K562 (cell line): ENCODE data around the gene DOCK3. TPM values are rescaled to one million over a fixed set of nuclear protein-coding genes. Genes with fewer than 3 reads are reported as not detected.

Source experiments
- ATAC-seq: fragments of 200-7000 bp; cut with Tn5 transposase; 3 replicates; pipeline ENCODE4 v1.9.1; 2020; ENCODE audit warnings: moderate library complexity
- BruUV-seq: library from RNA; stranded (reverse); fragments of 400-500 nt; replicated peaks from 2 replicates; lab custom pipeline; 2021; lab: Mats Ljungman, UMichigan
- CTCF ChIA-PET: fragments of 300-600 bp; formaldehyde crosslinking; extraction: SDS; loops from one replicate; lab custom pipeline; 2021; ENCODE audit warnings: low intra/inter-chr PET ratio; lab: Yijun Ruan, JAX
- POLR2A ChIA-PET: fragments of 300-600, 350-650 bp; sonication (Branson Sonifier 250); formaldehyde crosslinking; extraction: SDS; loops from one replicate; lab custom pipeline; 2021; ENCODE audit warnings: antibody characterized with exemption, inconsistent platforms; lab: Yijun Ruan, JAX
- DNase-seq, 4 experiments: peaks; one replicate each; pipeline versions ENCODE4 v3.0.0 to v3.0.0-alpha.2; 2011 to 2018; ENCODE audit warnings: low spot score in 3 of 4, mixed read lengths in 3 of 4; ENCODE audit errors: extremely low read depth in 1 of 4
- FAIRE-seq: peaks from 2 replicates; lab custom pipeline; 2011; peaks lifted over from hg19 to GRCh38; lab: Jason Lieb, UNC
- H2AFZ ChIP-seq: 2 replicates; pipeline ENCODE4 v1.6.0; 2011; ENCODE audit warnings: low read depth, low read length, control low read depth, inconsistent platforms
- H3K27ac ChIP-seq: fragments of 200-600 bp; 3 replicates; pipeline ENCODE4 v1.8.0; 2011; ENCODE audit warnings: low read depth, mild to moderate bottlenecking, control low read depth, inconsistent platforms, low read length, moderate library complexity, mixed read lengths; ENCODE audit errors: extremely low read depth
- H3K27me3 ChIP-seq, 2 experiments: fragments of 300-600 bp in 1 of 2; 2 replicates in 1 of 2; 3 replicates in 1 of 2; pipeline versions ENCODE4 v1.6.0 to v1.8.0; 2011; ENCODE audit warnings: inconsistent platforms in 2 of 2, low read length in 2 of 2, mild to moderate bottlenecking in 1 of 2, mixed read lengths in 1 of 2, moderate library complexity in 1 of 2; ENCODE audit not compliant: control insufficient read depth in 2 of 2, insufficient read depth in 2 of 2
- H3K36me3 ChIP-seq: fragments of 300-600 bp; 3 replicates; pipeline ENCODE4 v1.8.0; 2011; ENCODE audit warnings: mild to moderate bottlenecking, low read length, inconsistent platforms; ENCODE audit not compliant: control insufficient read depth, insufficient read depth
- H3K4me1 ChIP-seq, 2 experiments: fragments of 200-600 bp in 1 of 2; replicated peaks in 1 of 2; 2 replicates in 1 of 2; 3 replicates in 1 of 2; pipeline versions ENCODE4 v1.5.1 to v1.8.0; 2011; ENCODE audit warnings: inconsistent platforms in 2 of 2, low read length in 2 of 2, mild to moderate bottlenecking in 1 of 2, mixed read lengths in 1 of 2, moderate library complexity in 1 of 2; ENCODE audit not compliant: control insufficient read depth in 2 of 2, insufficient read depth in 2 of 2
- H3K4me2 ChIP-seq: 2 replicates; pipeline ENCODE4 v1.6.1; 2011; ENCODE audit warnings: low read length, control low read depth, inconsistent platforms, mixed read lengths; ENCODE audit not compliant: insufficient read depth
- H3K4me3 ChIP-seq: fragments of 200-600 bp; sonication (generic), shearing (Covaris generic); 2 replicates; pipeline ENCODE4 v1.5.1; 2016; ENCODE audit warnings: control low read depth, inconsistent platforms
- H3K79me2 ChIP-seq: fragments of 200-600 bp; 3 replicates; pipeline ENCODE4 v1.8.0; 2011; ENCODE audit warnings: low read length, inconsistent platforms; ENCODE audit not compliant: control insufficient read depth, insufficient read depth
- H3K9ac ChIP-seq, 2 experiments: 2 replicates each; pipeline versions ENCODE4 v1.6.0 to v1.6.1; 2011; ENCODE audit warnings: low read depth in 2 of 2, low read length in 2 of 2, control low read depth in 1 of 2, inconsistent platforms in 1 of 2, mild to moderate bottlenecking in 1 of 2, mixed read lengths in 1 of 2; ENCODE audit not compliant: insufficient read depth in 1 of 2
- H3K9me1 ChIP-seq: one replicate; pipeline ENCODE4 v1.6.0; 2011; ENCODE audit warnings: inconsistent platforms, mild to moderate bottlenecking, low read length, moderate library complexity; ENCODE audit not compliant: control insufficient read depth, insufficient read depth
- H3K9me3 ChIP-seq: replicated peaks from 2 replicates; pipeline ENCODE4 v1.5.1; 2011; ENCODE audit warnings: low read depth, low read length, inconsistent platforms; ENCODE audit not compliant: control insufficient read depth, insufficient read depth
- H4K20me1 ChIP-seq: replicated peaks from 2 replicates; pipeline ENCODE4 v1.6.1; 2011; ENCODE audit warnings: low read length, inconsistent platforms, mixed read lengths; ENCODE audit not compliant: control insufficient read depth, insufficient read depth
- CHD4 ChIP-seq: fragments of 200-600 bp; sonication (generic); IDR thresholded peaks from 3 replicates; pipeline ENCODE4 v1.6.1; 2012; ENCODE audit warnings: low read depth, mild to moderate bottlenecking, mixed read lengths, low read length, inconsistent platforms; ENCODE audit not compliant: insufficient read depth, insufficient replicate concordance, poor library complexity, severe bottlenecking
- EWSR1 ChIP-seq: fragments of 450-650 bp; IDR thresholded peaks from 2 replicates; pipeline ENCODE4 v1.6.1; 2018; ENCODE audit warnings: borderline replicate concordance, mild to moderate bottlenecking, low read depth, moderate library complexity; ENCODE audit not compliant: partially characterized antibody
- IFI16 ChIP-seq: fragments of 250-450 bp; sonication (Bioruptor Pico); IDR thresholded peaks from 2 replicates; pipeline ENCODE4 v2.1.2; 2022; ENCODE audit warnings: mild to moderate bottlenecking, inconsistent platforms
- JUN ChIP-seq, 2 experiments: sonication (generic) in 1 of 2; formaldehyde crosslinking in 1 of 2; IDR thresholded peaks; 2 replicates each; pipeline versions ENCODE4 v1.6.1 to v1.8.0; 2012 to 2022; ENCODE audit warnings: borderline replicate concordance in 2 of 2, mild to moderate bottlenecking in 2 of 2, improper control_type of control experiment in 1 of 2, low read depth in 1 of 2, low read length in 1 of 2, missing genetic modification reagents in 1 of 2
- PTRF ChIP-seq: fragments of 450-650 bp; IDR thresholded peaks from 2 replicates; pipeline ENCODE4 v1.6.1; 2016; ENCODE audit warnings: mild to moderate bottlenecking, missing genetic modification characterization, missing compliant biosample characterization
- SMAD2 ChIP-seq: fragments of 150-350 bp; IDR thresholded peaks from 2 replicates; pipeline ENCODE4 v1.6.1; 2014; ENCODE audit warnings: low read depth, mild to moderate bottlenecking, low read length
- YBX1 ChIP-seq: fragments of 450-650 bp; IDR thresholded peaks from 2 replicates; pipeline ENCODE4 v1.7.1; 2016; ENCODE audit warnings: mild to moderate bottlenecking
- ZNF354B ChIP-seq: fragments of 250-450 bp; sonication (Bioruptor Pico); IDR thresholded peaks from 2 replicates; pipeline ENCODE4 v1.4.0; 2020
- ZNF436 ChIP-seq: fragments of 250-450, 450-650 bp; sonication (Bioruptor Pico); formaldehyde crosslinking; IDR thresholded peaks from 2 replicates; pipeline ENCODE4 v1.7.0; 2020; ENCODE audit warnings: mild to moderate bottlenecking
- WGBS: fragments of 100-300 bp; shearing (Covaris generic); methylation state at CpG from one replicate; pipeline ENCODE4 v1.1.6; 2016; ENCODE audit warnings: low coverage, mixed read lengths; ENCODE audit not compliant: insufficient coverage; ENCODE audit errors: missing lambda C conversion rate; 5-methylcytosine and 5-hydroxymethylcytosine counted together
- in situ Hi-C: fragments of 300-500 bp; cut with MboI; formaldehyde crosslinking; loops from 4 replicates; pipeline ENCODE4 v1.15.0; 2018; ENCODE audit warnings: inconsistent platforms, mixed read lengths
- intact Hi-C: fragments of 100-400 bp; cut with micrococcal nuclease; formaldehyde crosslinking; loops from 2 replicates; pipeline ENCODE4 v1.14.2; 2022
- polyA plus RNA-seq, 8 experiments: library from polyadenylated mRNA; depleted of rRNA in 4 of 8; stranded (reverse) in 5 of 8; unstranded in 3 of 8; fragments of >200 nt; fragmentation: Nextera tagmentation in 2 of 8; fragmentation: Illumina TruSeq in 1 of 8; extraction: Ambion mirVana in 2 of 8; extraction: Trizol in 1 of 8; gene quantifications; 2 replicates each; pipeline versions ENCODE4 v1.2.1 to v1.2.3, GENCODE V29; 2011 to 2014; ENCODE audit warnings: inconsistent platforms in 1 of 8, missing spikeins in 1 of 8
- total RNA-seq, 7 experiments: library from RNA; depleted of rRNA in 6 of 7; stranded (reverse); fragments of >200 nt in 6 of 7; fragmentation: Illumina TruSeq in 2 of 7; extraction: Trizol in 2 of 7; gene quantifications; 2 replicates each; pipeline versions ENCODE4 v1.2.1 to v1.2.3, GENCODE V29; 2011 to 2021; ENCODE audit warnings: low replicate concordance in 1 of 7

DOCK3 gene
- total and polyA plus RNA-seq, 9 of the 15 experiments (the other 6 are each of a cell fraction or from before 2014, with no cell fraction given) = under 0.01 to 0.03 (median 0.01) TPM; not detected in 4

DNA sequence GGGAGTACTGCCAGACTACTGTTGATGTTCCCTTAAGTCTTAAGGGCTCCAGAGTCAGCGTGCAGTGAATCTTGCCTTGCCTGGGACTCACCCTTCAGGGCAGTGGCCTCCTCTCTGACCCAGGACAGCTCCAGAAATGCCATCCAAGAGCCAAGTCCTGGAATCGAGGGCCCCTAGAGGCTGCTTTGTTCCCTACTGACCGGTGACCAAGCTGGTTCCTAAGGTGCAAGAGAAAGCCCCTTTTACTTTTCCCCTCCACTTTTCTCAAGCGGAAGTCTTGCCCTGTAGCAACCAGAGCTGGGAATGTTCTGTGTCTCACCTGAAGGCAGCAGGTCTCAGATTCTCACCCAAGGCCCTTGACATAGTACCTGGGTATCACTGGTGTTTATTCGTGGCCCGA, 238.0 kb downstream of the DOCK3 start:
- Histone ChIP-seq H4K20me1 (no peaks in the 10 kb centered on the region), H3K4me2 (no peak overlapping the region), H2AFZ (no peak overlapping the region), H3K36me3 (no peaks in the 10 kb centered on the region), H3K9ac (no peak overlapping the region), H3K27me3 (no peaks in the 10 kb centered on the region; a peak in 1 of 5 replicates), H3K9me1 (no peaks in the 10 kb centered on the region), H3K4me1 (no peaks in the 10 kb centered on the region), H3K27ac (no peak overlapping the region), H3K9me3 (no peaks in the 10 kb centered on the region), H3K4me3 (no peak overlapping the region), H3K79me2 (no peaks in the 10 kb centered on the region)
- no peak for FAIRE-seq
- WGBS = 3% methylated on average over 5 of the region's 6 CpGs
- no peak for ATAC-seq
- intact Hi-C loops (no loop called here), in situ Hi-C loops (no loop called here)
- no TSS peak for BruUV-seq
- no peak for DNase-seq
- ChIA-PET CTCF (no interaction called here), POLR2A (interaction anchor here (1.0 kb wide), 1 partner anchor 23 kb away, joined by 3 read pairs; no protein-coding TSS in a partner anchor)
- no peak for TF ChIP-seq IFI16
- TF ChIP-seq ZNF354B (CRISPR knock-in tag) = no peak
- no peak for TF ChIP-seq CHD4
- TF ChIP-seq JUN (IDR thresholded peaks at IDR 0.05; ENCODE audit: borderline replicate concordance, low read depth, low read length) = no peak
- TF ChIP-seq JUN (CRISPR knock-in tag; IDR thresholded peaks at IDR 0.05; ENCODE audit: borderline replicate concordance) = no peak
- no peak for TF ChIP-seq ZNF436 (CRISPR knock-in tag)
- no peak for TF ChIP-seq PTRF
- no peak for TF ChIP-seq EWSR1
- no peak for TF ChIP-seq YBX1
- no peak for TF ChIP-seq SMAD2
